HEK293 (cell line): Measurements from ENCODE around the gene ANKRD13A.
A peak's percentile ranks its signal among the peaks of the same experiment; 100 is the strongest.

Source experiments
- FEZF1 ChIP-seq: fragments of 450-650 bp; formaldehyde crosslinking; IDR thresholded peaks from 2 replicates; pipeline ENCODE4 v1.5.1; 2016; ENCODE audit warnings: missing biosample characterization, missing genetic modification characterization
- GFI1B ChIP-seq: fragments of 450-650 bp; formaldehyde crosslinking; IDR thresholded peaks from 2 replicates; pipeline ENCODE4 v1.5.1; 2016; ENCODE audit warnings: missing biosample characterization, missing genetic modification characterization
- GLI2 ChIP-seq: fragments of 450-650 bp; formaldehyde crosslinking; IDR thresholded peaks from 2 replicates; pipeline ENCODE4; 2017; ENCODE audit warnings: missing biosample characterization, missing genetic modification characterization, low read depth, borderline replicate concordance
- HOXA7 ChIP-seq: sonication (generic); formaldehyde crosslinking; IDR thresholded peaks from 2 replicates; pipeline ENCODE4 v1.8.1; 2022; ENCODE audit warnings: missing genetic modification reagents, borderline replicate concordance
- HOXC10 ChIP-seq: sonication (generic); formaldehyde crosslinking; IDR thresholded peaks from 2 replicates; pipeline ENCODE4 v1.8.1; 2023; ENCODE audit warnings: mild to moderate bottlenecking, missing genetic modification reagents
- HOXD13 ChIP-seq: sonication (generic); formaldehyde crosslinking; IDR thresholded peaks from 2 replicates; pipeline ENCODE4 v1.8.0; 2022; ENCODE audit warnings: missing genetic modification reagents, borderline replicate concordance
- KLF9 ChIP-seq: fragments of 450-650 bp; formaldehyde crosslinking; IDR thresholded peaks from 2 replicates; pipeline ENCODE4 v1.5.1; 2016; ENCODE audit warnings: missing biosample characterization, missing genetic modification characterization, low read depth
- SP2 ChIP-seq: fragments of 450-650 bp; formaldehyde crosslinking; IDR thresholded peaks from 2 replicates; pipeline ENCODE4 v1.5.1; 2016; ENCODE audit warnings: missing biosample characterization, missing genetic modification characterization
- SP3 ChIP-seq: fragments of 450-650 bp; formaldehyde crosslinking; IDR thresholded peaks from 2 replicates; pipeline ENCODE4 v1.5.1; 2016; ENCODE audit warnings: missing biosample characterization, missing genetic modification characterization
- ZBTB20 ChIP-seq: fragments of 450-650 bp; formaldehyde crosslinking; IDR thresholded peaks from 2 replicates; pipeline ENCODE4 v1.5.1; 2016; ENCODE audit warnings: missing biosample characterization, missing genetic modification characterization
- ZEB2 ChIP-seq: fragments of 450-650 bp; formaldehyde crosslinking; IDR thresholded peaks from 2 replicates; pipeline ENCODE4 v1.5.1; 2016; ENCODE audit warnings: missing biosample characterization, missing genetic modification characterization
- ZFHX2 ChIP-seq: fragments of 450-650 bp; formaldehyde crosslinking; conservative IDR thresholded peaks from 2 replicates; pipeline ENCODE4 v1.5.1; 2016; ENCODE audit warnings: missing biosample characterization, missing genetic modification characterization
- ZFP41 ChIP-seq: fragments of 450-650 bp; formaldehyde crosslinking; IDR thresholded peaks from 2 replicates; pipeline ENCODE4 v1.5.1; 2016; ENCODE audit warnings: missing biosample characterization, missing genetic modification characterization, borderline replicate concordance
- ZNF112 ChIP-seq: fragments of 450-650 bp; formaldehyde crosslinking; IDR thresholded peaks from 2 replicates; pipeline ENCODE4 v1.5.0; 2017; ENCODE audit warnings: missing biosample characterization, missing genetic modification characterization
- ZNF2 ChIP-seq: fragments of 450-650 bp; formaldehyde crosslinking; IDR thresholded peaks from 2 replicates; pipeline ENCODE4 v1.5.1; 2016; ENCODE audit warnings: missing biosample characterization, missing genetic modification characterization
- ZNF211 ChIP-seq: fragments of 450-650 bp; formaldehyde crosslinking; IDR thresholded peaks from 2 replicates; pipeline ENCODE4 v1.5.1; 2016; ENCODE audit warnings: low read depth, missing biosample characterization, missing genetic modification characterization
- ZNF221 ChIP-seq: fragments of 450-650 bp; formaldehyde crosslinking; IDR thresholded peaks from 2 replicates; pipeline ENCODE4 v1.5.1; 2017; ENCODE audit warnings: missing biosample characterization, missing genetic modification characterization, borderline replicate concordance
- ZNF274 ChIP-seq, 2 experiments: fragments of 200-500 bp in 1 of 2; fragments of 450-650 bp in 1 of 2; sonication (Bioruptor generic) in 1 of 2; formaldehyde crosslinking in 1 of 2; IDR thresholded peaks; 2 replicates each; pipeline versions ENCODE4 v1.5.1 to v1.6.1; 2014 to 2016; ENCODE audit warnings: borderline replicate concordance in 1 of 2, inconsistent platforms in 1 of 2, low read length in 1 of 2, missing biosample characterization in 1 of 2, missing genetic modification characterization in 1 of 2
- ZNF341 ChIP-seq: fragments of 450-650 bp; formaldehyde crosslinking; IDR thresholded peaks from 2 replicates; pipeline ENCODE4; 2016; ENCODE audit warnings: low read depth, missing biosample characterization, missing genetic modification characterization
- ZNF544 ChIP-seq: fragments of 450-650 bp; formaldehyde crosslinking; IDR thresholded peaks from 2 replicates; pipeline ENCODE4 v1.5.0; 2017; ENCODE audit warnings: missing biosample characterization, missing genetic modification characterization
- ZNF600 ChIP-seq: fragments of 450-650 bp; formaldehyde crosslinking; IDR thresholded peaks from 2 replicates; pipeline ENCODE4 v1.5.1; 2016; ENCODE audit warnings: missing biosample characterization, missing genetic modification characterization
- ZNF658 ChIP-seq: fragments of 450-650 bp; formaldehyde crosslinking; IDR thresholded peaks from 2 replicates; pipeline ENCODE4; 2016; ENCODE audit warnings: missing biosample characterization, missing genetic modification characterization
- ZNF664 ChIP-seq: fragments of 450-650 bp; formaldehyde crosslinking; IDR thresholded peaks from 2 replicates; pipeline ENCODE4 v1.5.1; 2016; ENCODE audit warnings: missing biosample characterization, missing genetic modification characterization
- ZNF747 ChIP-seq: fragments of 450-650 bp; formaldehyde crosslinking; IDR thresholded peaks from 2 replicates; pipeline ENCODE4 v1.5.1; 2016; ENCODE audit warnings: missing biosample characterization, missing genetic modification characterization
- ZNF791 ChIP-seq: fragments of 450-650 bp; formaldehyde crosslinking; IDR thresholded peaks from 2 replicates; pipeline ENCODE4 v1.5.1; 2016; ENCODE audit warnings: missing biosample characterization, missing genetic modification characterization
- ZSCAN16 ChIP-seq: fragments of 450-650 bp; formaldehyde crosslinking; IDR thresholded peaks from 2 replicates; pipeline ENCODE4 v1.5.1; 2016; ENCODE audit warnings: missing biosample characterization, missing genetic modification characterization
- ZSCAN30 ChIP-seq: fragments of 450-650 bp; IDR thresholded peaks from 2 replicates; pipeline ENCODE4 v1.5.1; 2018; ENCODE audit warnings: missing biosample characterization, mild to moderate bottlenecking, missing genetic modification characterization, moderate library complexity
- ZXDB ChIP-seq: fragments of 450-650 bp; formaldehyde crosslinking; IDR thresholded peaks from 2 replicates; pipeline ENCODE4 v1.5.1; 2016; ENCODE audit warnings: missing biosample characterization, missing genetic modification characterization
- TF ChIP-seq, protein P1 (sequence below): fragments of 450-650 bp; formaldehyde crosslinking; IDR thresholded peaks from 2 replicates; pipeline ENCODE4 v1.5.1; 2016; ENCODE audit warnings: missing biosample characterization, missing genetic modification characterization
- TF ChIP-seq, protein P2 (sequence below): fragments of 450-650 bp; IDR thresholded peaks from 2 replicates; pipeline ENCODE4 v1.5.1; 2018; ENCODE audit warnings: missing biosample characterization, missing genetic modification characterization
- TF ChIP-seq, protein P3 (sequence below): fragments of 450-650 bp; formaldehyde crosslinking; IDR thresholded peaks from 2 replicates; pipeline ENCODE4 v1.5.1; 2017; ENCODE audit warnings: missing biosample characterization, mild to moderate bottlenecking, missing genetic modification characterization, moderate library complexity
- TF ChIP-seq, protein P4 (sequence below): fragments of 450-650 bp; formaldehyde crosslinking; optimal IDR thresholded peaks from 2 replicates; pipeline ENCODE3; 2016; ENCODE audit warnings: missing biosample characterization, mild to moderate bottlenecking, missing genetic modification characterization

The ANKRD13A gene

DNA sequence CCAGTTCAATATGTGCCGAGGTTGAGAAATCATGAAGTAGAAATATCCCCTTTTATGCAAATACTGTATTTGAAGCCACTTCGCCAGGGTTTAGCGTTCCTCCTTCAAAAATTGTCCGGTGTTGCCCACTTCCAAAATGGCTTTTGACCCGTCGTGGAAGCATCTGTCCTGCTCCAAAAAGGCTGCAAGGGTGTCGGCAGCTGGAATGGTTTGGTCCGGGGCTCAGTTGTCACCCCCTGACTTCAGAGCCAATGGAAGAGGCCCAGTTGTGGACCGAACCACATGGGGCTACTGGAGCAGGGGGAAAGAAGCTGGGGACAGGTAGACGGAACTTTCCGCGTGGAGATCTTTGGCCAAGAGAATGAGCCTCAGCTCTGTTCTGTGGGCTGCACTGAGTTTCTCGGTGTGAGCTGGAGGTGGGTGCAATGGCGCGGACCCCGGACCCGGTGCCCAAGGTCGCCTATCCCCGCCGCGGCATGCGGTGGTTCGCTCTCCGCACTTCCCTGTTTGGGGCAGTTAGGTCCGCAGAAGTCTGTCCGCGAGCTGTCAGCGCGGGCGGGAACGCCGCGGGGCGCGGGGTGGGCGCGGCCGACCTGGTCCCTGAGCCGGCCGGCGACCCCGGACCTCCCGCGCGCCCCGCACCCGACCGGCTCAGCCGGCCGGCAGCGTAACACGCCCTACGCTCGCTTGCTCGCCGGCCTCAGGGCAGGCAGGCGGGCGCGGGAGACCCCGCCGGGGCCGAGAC is at the start of gene ANKRD13A (continued):
- TF ChIP-seq GLI2 (no peak), ZNF221 (peak; percentile 84; the same call in 1 of the 2 replicates), ZSCAN30 (tag by site-specific recombination) (peak; percentile 79; the same call in 1 of the 2 replicates), ZBTB20 (tag by site-specific recombination) (peak; percentile 74; the same call in 1 of the 2 replicates), HOXA7 (CRISPR knock-in tag) (no peak), ZEB2 (peak; percentile 92), ZNF600 (tag by site-specific recombination) (peak; percentile 75), ZFP41 (tag by site-specific recombination) (no peak), ZNF2 (tag by site-specific recombination) (peak; percentile 96), ZSCAN16 (tag by site-specific recombination) (peak; percentile 77), ZNF747 (tag by site-specific recombination) (no peak), SP2 (tag by site-specific recombination) (peak; percentile 56), SP3 (tag by site-specific recombination) (peak; percentile 78), ZNF658 (tag by site-specific recombination) (no peak), ZNF274 (IDR thresholded peaks at IDR 0.05; ENCODE audit: low read length) (no peak), ZNF274 (tag by site-specific recombination; IDR thresholded peaks at IDR 0.05; ENCODE audit: borderline replicate concordance) (no peak), ZFHX2 (peak; percentile 45; the same call in 1 of the 2 replicates), ZNF544 (tag by site-specific recombination) (no peak), FEZF1 (tag by site-specific recombination) (peak; percentile 80), ZXDB (tag by site-specific recombination) (peak; percentile 97), KLF9 (tag by site-specific recombination) (peak; percentile 38; the same call in 1 of the 2 replicates), HOXC10 (CRISPR knock-in tag) (peak; percentile 55; the same call in 1 of the 2 replicates), ZNF664 (tag by site-specific recombination) (no peak), ZNF341 (tag by site-specific recombination) (peak; percentile 48), GFI1B (tag by site-specific recombination) (no peak), ZNF791 (tag by site-specific recombination) (no peak), HOXD13 (CRISPR knock-in tag) (no peak), ZNF112 (no peak), ZNF211 (no peak)
- TF ChIP-seq, protein P1, sequence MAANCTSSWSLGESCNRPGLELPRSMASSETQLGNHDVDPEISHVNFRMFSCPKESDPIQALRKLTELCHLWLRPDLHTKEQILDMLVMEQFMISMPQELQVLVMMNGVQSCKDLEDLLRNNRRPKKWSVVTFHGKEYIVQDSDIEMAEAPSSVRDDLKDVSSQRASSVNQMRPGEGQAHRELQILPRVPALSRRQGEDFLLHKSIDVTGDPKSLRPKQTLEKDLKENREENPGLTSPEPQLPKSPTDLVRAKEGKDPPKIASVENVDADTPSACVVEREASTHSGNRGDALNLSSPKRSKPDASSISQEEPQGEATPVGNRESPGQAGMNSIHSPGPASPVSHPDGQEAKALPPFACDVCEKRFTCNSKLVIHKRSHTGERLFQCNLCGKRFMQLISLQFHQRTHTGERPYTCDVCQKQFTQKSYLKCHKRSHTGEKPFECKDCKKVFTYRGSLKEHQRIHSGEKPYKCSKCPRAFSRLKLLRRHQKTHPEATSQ (tag by site-specific recombination): peak; percentile 91
- TF ChIP-seq, protein P2, sequence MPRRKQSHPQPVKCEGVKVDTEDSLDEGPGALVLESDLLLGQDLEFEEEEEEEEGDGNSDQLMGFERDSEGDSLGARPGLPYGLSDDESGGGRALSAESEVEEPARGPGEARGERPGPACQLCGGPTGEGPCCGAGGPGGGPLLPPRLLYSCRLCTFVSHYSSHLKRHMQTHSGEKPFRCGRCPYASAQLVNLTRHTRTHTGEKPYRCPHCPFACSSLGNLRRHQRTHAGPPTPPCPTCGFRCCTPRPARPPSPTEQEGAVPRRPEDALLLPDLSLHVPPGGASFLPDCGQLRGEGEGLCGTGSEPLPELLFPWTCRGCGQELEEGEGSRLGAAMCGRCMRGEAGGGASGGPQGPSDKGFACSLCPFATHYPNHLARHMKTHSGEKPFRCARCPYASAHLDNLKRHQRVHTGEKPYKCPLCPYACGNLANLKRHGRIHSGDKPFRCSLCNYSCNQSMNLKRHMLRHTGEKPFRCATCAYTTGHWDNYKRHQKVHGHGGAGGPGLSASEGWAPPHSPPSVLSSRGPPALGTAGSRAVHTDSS (tag by site-specific recombination): no peak
- TF ChIP-seq, protein P3, sequence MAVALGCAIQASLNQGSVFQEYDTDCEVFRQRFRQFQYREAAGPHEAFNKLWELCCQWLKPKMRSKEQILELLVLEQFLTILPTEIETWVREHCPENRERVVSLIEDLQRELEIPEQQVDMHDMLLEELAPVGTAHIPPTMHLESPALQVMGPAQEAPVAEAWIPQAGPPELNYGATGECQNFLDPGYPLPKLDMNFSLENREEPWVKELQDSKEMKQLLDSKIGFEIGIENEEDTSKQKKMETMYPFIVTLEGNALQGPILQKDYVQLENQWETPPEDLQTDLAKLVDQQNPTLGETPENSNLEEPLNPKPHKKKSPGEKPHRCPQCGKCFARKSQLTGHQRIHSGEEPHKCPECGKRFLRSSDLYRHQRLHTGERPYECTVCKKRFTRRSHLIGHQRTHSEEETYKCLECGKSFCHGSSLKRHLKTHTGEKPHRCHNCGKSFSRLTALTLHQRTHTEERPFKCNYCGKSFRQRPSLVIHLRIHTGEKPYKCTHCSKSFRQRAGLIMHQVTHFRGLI (tag by site-specific recombination): peak; percentile 36; the same call in 1 of the 2 replicates
- TF ChIP-seq, protein P4, sequence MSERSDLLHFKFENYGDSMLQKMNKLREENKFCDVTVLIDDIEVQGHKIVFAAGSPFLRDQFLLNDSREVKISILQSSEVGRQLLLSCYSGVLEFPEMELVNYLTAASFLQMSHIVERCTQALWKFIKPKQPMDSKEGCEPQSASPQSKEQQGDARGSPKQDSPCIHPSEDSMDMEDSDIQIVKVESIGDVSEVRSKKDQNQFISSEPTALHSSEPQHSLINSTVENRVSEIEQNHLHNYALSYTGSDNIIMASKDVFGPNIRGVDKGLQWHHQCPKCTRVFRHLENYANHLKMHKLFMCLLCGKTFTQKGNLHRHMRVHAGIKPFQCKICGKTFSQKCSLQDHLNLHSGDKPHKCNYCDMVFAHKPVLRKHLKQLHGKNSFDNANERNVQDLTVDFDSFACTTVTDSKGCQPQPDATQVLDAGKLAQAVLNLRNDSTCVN (tag by site-specific recombination): peak; percentile 72
